ENCODE measurements around the gene TAC4. TPM values are rescaled to one million over a fixed set of nuclear protein-coding genes. Genes with fewer than 3 reads are reported as not detected.

TAC4 gene
- total and polyA plus RNA-seq, 2 of the 13 experiments (the other 11 are each of a cell fraction or from before 2014, with no cell fraction given): not detected

GRCh38 chr17:49894761-49895160 lies 46.9 kb upstream of the TAC4 start:
- Histone ChIP-seq H3K4me1 (ENCODE audit: insufficient read depth, low read length) (peaks cover 26% of the 10 kb centered on the region), H3K79me2 (ENCODE audit: insufficient read depth, low read length) (no peaks in the 10 kb centered on the region), H3K27me3 (ENCODE audit: control insufficient read depth in 1 of 2, insufficient read depth in 2 of 2, low read length in 2 of 2) (peaks cover 2 to 31% of the 10 kb centered on the region in 2 experiments; a peak in 4 of 5 replicates), H3K36me3 (replicated peaks in 1 of 2; ENCODE audit: control insufficient read depth in 1 of 2, insufficient read depth in 2 of 2, low read length in 2 of 2) (no peaks in the 10 kb centered on the region), H3K27ac (ENCODE audit: extremely low read length, insufficient read depth, low read length) (no peak overlapping the region), H4K20me1 (ENCODE audit: insufficient read depth, low read length) (no peaks in the 10 kb centered on the region), H3K4me2 (ENCODE audit: low read depth, low read length) (no peak overlapping the region), H3K9ac (ENCODE audit: insufficient read depth, low read depth, low read length) (no peak overlapping the region), H3K9me3 (ENCODE audit: low read length) (no peaks in the 10 kb centered on the region), H2AFZ (ENCODE audit: low read length) (no peak overlapping the region), H3K4me3 (replicated peaks in 1 of 3; ENCODE audit: insufficient read depth in 1 of 3, low read depth in 2 of 3, low read length in 3 of 3) (no peak overlapping the region)
- WGBS (ENCODE audit: low lambda C conversion rate): 47% methylated on average over 10 of the region's 10 CpGs
- ATAC-seq (no peak), DNase-seq (ENCODE audit: low spot score) (no peak), FAIRE-seq (no peak)
- intact Hi-C loops (cut with micrococcal nuclease; ENCODE audit: unreplicated experiment) (no loop called here), in situ Hi-C loops (cut with HindIII; ENCODE audit: extremely low pct_ligation_motif_present, low pct_unique_long_range_greater_than_20kb) (loop anchor here (5.0 kb wide), 1 partner anchor 103 kb away; the partner anchor contains the start of gene DLX3)
- no TSS peak for BruUV-seq (replicated peaks)
- CTCF ChIA-PET (ENCODE audit: low intra/inter-chr PET ratio, low total read pairs): no interaction called here
- POLR2A ChIA-PET: no interaction called here
- TF ChIP-seq TARDBP (CRISPR knock-in tag; IDR thresholded peaks at IDR 0.05) (no peak), ZNF619 (CRISPR knock-in tag; IDR thresholded peaks at IDR 0.05) (no peak), ZFX (CRISPR knock-in tag; IDR thresholded peaks at IDR 0.05; ENCODE audit: low read depth) (no peak), KLF13 (CRISPR knock-in tag; IDR thresholded peaks at IDR 0.05) (no peak), ZNF776 (CRISPR knock-in tag; IDR thresholded peaks at IDR 0.05) (no peak), ZNF333 (CRISPR knock-in tag; IDR thresholded peaks at IDR 0.05; ENCODE audit: borderline replicate concordance) (no peak), GABPB1 (CRISPR knock-in tag; IDR thresholded peaks at IDR 0.05) (no peak), ZNF441 (CRISPR knock-in tag; IDR thresholded peaks at IDR 0.05; ENCODE audit: borderline replicate concordance) (no peak), MZF1 (CRISPR knock-in tag; IDR thresholded peaks at IDR 0.05; ENCODE audit: borderline replicate concordance) (no peak)
- TF ChIP-seq, protein P1, sequence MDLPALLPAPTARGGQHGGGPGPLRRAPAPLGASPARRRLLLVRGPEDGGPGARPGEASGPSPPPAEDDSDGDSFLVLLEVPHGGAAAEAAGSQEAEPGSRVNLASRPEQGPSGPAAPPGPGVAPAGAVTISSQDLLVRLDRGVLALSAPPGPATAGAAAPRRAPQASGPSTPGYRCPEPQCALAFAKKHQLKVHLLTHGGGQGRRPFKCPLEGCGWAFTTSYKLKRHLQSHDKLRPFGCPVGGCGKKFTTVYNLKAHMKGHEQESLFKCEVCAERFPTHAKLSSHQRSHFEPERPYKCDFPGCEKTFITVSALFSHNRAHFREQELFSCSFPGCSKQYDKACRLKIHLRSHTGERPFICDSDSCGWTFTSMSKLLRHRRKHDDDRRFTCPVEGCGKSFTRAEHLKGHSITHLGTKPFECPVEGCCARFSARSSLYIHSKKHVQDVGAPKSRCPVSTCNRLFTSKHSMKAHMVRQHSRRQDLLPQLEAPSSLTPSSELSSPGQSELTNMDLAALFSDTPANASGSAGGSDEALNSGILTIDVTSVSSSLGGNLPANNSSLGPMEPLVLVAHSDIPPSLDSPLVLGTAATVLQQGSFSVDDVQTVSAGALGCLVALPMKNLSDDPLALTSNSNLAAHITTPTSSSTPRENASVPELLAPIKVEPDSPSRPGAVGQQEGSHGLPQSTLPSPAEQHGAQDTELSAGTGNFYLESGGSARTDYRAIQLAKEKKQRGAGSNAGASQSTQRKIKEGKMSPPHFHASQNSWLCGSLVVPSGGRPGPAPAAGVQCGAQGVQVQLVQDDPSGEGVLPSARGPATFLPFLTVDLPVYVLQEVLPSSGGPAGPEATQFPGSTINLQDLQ (CRISPR knock-in tag; IDR thresholded peaks at IDR 0.05): no peak

Measured in HepG2 (cell line).